HFFc6 (cell line): ENCODE results near the gene ANAPC2. TPM values are rescaled to one million over a fixed set of nuclear protein-coding genes. Genes with fewer than 3 reads are reported as not detected.

Experiments
- DNase-seq: peaks from one replicate; pipeline ENCODE4 v3.0.0-alpha.2; 2018
- H3K27ac Mint-ChIP-seq: 2 replicates; pipeline ENCODE4 v1.8.0; 2020; ENCODE audit warnings: mild to moderate bottlenecking, mixed read lengths
- H3K27me3 Mint-ChIP-seq: 2 replicates; pipeline ENCODE4 v1.8.0; 2021; ENCODE audit warnings: mild to moderate bottlenecking, moderate library complexity, mixed read lengths; ENCODE audit not compliant: insufficient read depth
- H3K36me3 Mint-ChIP-seq: 2 replicates; pipeline ENCODE4 v1.8.0; 2021; ENCODE audit warnings: low read depth, mixed read lengths
- H3K4me1 Mint-ChIP-seq: 2 replicates; pipeline ENCODE4 v1.8.0; 2020; ENCODE audit warnings: low read depth, mixed read lengths
- H3K4me3 Mint-ChIP-seq: 2 replicates; pipeline ENCODE4 v1.8.0; 2020; ENCODE audit warnings: mild to moderate bottlenecking, moderate library complexity, mixed read lengths
- H3K9me3 Mint-ChIP-seq: 2 replicates; pipeline ENCODE4 v1.8.0; 2020; ENCODE audit warnings: mild to moderate bottlenecking, mixed read lengths
- total RNA-seq, 6 experiments: library from RNA; stranded (reverse); fragmentation: NEBNext Ultra II Directional; extraction: Animal tissue kit (Norgen Biotek cat#: 25700); gene quantifications; 2 replicates in 1 of 6; 3 replicates in 5 of 6; pipeline ENCODE4 v1.2.3, GENCODE V29; 2021
- TF ChIP-seq, protein P1 (sequence below): fragments of 200-600 bp; sonication (generic); IDR thresholded peaks from 2 replicates; pipeline ENCODE4 v1.5.0; 2021; ENCODE audit warnings: antibody characterized with exemption, mild to moderate bottlenecking

Gene ANAPC2
- total RNA-seq, 6 experiments from 2014 or later, result 34.8 to 41.5 (median 37.4) TPM

DNA sequence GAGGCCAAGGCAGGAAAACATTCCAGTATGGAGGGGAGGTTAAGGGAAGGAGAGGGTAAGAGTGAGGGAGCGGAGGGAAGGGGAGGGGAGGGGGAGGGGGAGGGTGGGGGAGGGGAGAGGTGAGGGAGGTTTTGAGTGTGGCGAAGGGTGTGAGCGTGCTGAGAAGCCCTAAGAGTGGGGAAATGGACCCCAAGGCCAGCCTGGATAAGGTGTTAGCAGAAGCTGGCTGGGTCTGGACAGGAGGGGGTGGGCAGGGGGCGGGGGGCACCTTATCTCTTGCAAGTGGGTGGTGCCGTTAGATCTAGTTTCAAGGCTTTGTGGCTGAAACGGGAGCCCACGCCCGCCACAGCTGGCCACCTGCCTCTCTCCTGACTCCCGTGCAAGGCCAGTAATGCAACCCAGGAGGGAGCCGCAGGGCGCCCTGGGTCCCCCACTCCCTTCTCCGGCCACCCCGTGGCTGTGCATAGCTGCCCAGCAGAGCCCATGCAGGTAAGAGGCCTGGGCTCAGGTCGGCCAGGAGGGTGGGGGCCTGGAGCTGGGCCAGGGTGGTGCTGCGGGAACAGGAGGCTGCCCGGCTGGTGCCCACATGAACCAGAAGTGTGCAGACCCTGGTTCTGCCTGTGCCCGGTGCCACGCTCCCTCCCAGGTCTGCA is 39.6 kb upstream of the ANAPC2 start:
- no peak overlapping the region for H3K4me3 Mint-ChIP-seq
- TF ChIP-seq, protein P1, sequence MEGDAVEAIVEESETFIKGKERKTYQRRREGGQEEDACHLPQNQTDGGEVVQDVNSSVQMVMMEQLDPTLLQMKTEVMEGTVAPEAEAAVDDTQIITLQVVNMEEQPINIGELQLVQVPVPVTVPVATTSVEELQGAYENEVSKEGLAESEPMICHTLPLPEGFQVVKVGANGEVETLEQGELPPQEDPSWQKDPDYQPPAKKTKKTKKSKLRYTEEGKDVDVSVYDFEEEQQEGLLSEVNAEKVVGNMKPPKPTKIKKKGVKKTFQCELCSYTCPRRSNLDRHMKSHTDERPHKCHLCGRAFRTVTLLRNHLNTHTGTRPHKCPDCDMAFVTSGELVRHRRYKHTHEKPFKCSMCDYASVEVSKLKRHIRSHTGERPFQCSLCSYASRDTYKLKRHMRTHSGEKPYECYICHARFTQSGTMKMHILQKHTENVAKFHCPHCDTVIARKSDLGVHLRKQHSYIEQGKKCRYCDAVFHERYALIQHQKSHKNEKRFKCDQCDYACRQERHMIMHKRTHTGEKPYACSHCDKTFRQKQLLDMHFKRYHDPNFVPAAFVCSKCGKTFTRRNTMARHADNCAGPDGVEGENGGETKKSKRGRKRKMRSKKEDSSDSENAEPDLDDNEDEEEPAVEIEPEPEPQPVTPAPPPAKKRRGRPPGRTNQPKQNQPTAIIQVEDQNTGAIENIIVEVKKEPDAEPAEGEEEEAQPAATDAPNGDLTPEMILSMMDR, result no peak
- H3K36me3 Mint-ChIP-seq, result no peaks in the 10 kb centered on the region
- H3K9me3 Mint-ChIP-seq, result no peaks in the 10 kb centered on the region
- no peak for DNase-seq
- H3K27ac Mint-ChIP-seq, result no peak overlapping the region
- peaks cover 7% of the 10 kb centered on the region for H3K4me1 Mint-ChIP-seq
- H3K27me3 Mint-ChIP-seq, result no peaks in the 10 kb centered on the region; the same call in 1 of the 2 replicates

DNA sequence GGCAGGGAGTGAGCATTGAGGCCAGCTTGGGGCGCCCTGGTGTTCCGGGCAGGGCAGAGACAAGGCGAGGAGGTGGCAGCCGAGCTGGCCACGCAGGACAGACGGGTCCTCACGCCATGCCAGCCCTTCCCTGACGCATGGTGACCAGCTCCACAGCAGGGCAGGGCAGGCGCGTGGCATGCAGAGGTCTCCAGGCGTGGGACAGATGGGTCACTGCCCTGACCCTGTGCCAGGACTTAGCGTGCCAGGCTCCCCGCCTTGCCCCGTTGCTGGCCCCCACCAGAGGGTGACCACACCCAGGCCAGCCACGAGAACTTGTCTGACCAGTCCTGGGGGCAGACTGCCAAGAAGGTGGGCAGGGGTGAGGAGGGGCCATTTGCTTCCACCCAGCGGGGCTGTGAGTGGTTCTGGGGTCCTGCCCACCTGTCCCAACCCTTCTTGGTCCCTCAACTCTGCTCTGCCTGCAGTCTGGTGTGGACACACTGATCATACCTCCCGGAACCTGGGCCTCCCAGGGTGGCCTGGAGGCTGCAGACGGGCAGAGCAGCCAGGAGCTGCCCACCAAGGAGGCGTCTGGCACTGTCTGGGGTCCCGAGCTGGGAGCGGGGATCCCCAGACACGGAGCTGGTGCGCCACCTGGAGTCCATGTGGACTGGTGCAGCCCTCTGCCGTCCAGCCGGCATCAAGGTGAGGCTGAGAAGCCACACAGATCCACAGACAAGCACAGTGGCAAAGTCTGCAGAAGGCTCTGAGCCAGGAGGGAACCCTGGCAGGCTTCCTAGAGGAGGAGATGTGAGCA is 38.9 kb upstream of the ANAPC2 start, which contains the start of gene RNF224:
TSS of gene RNF224 (plus strand) at position 449 of the 799 bp plus-strand sequence. CDS start 834 bp downstream, outside the sequence.
- peaks cover 7% of the 10 kb centered on the region for H3K4me1 Mint-ChIP-seq
- H3K27me3 Mint-ChIP-seq, result no peaks in the 10 kb centered on the region; the same call in 1 of the 2 replicates
- TF ChIP-seq, protein P1, result peak; percentile 92
- H3K36me3 Mint-ChIP-seq, result no peaks in the 10 kb centered on the region
- H3K27ac Mint-ChIP-seq, result no peak within 1 kb of the TSS
- H3K4me3 Mint-ChIP-seq, result no peak within 1 kb of the TSS
- DNase-seq, result peak; percentile 65
- no peaks in the 10 kb centered on the region for H3K9me3 Mint-ChIP-seq

DNA sequence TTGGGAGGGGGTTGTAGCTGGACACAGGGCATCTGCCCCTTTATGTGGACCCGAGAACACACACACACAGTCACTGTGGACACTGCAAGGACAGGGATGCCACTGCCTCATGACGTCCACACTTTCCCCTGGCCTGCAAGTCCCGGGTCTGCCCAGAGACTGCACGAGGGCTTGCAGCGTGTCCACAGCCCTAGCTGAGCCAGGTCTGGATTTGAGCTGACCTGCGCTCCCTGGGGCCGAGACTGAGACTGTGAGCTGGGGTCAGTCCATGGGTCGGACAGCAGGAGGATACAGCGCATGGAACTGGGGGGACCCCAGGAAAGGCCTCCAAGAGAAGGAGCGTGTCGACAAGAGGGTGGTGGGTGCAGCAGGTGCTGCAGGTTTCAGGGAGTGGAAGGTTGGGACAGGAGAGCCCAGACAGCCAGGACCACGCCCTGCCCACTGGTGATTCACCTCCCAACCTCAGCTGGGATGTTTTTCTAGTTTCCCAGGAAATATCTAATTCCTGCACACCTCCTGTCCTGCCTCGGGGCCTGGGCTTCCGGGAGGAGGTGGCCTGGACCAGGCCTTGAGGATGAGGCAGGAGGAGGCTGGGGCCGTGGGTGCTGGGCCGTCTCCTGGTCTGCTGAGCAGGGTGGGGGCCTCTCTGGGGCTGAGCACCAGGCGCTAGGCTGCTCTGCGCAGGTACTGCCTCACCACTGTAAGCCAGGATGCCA is 38.1 kb upstream of the ANAPC2 start:
- peak; percentile 36 for DNase-seq
- no peaks in the 10 kb centered on the region; the same call in 1 of the 2 replicates for H3K27me3 Mint-ChIP-seq
- TF ChIP-seq, protein P1, result no peak
- no peak overlapping the region for H3K4me3 Mint-ChIP-seq
- no peak overlapping the region for H3K27ac Mint-ChIP-seq
- peaks cover 7% of the 10 kb centered on the region for H3K4me1 Mint-ChIP-seq
- no peaks in the 10 kb centered on the region for H3K9me3 Mint-ChIP-seq
- H3K36me3 Mint-ChIP-seq, result no peaks in the 10 kb centered on the region

DNA sequence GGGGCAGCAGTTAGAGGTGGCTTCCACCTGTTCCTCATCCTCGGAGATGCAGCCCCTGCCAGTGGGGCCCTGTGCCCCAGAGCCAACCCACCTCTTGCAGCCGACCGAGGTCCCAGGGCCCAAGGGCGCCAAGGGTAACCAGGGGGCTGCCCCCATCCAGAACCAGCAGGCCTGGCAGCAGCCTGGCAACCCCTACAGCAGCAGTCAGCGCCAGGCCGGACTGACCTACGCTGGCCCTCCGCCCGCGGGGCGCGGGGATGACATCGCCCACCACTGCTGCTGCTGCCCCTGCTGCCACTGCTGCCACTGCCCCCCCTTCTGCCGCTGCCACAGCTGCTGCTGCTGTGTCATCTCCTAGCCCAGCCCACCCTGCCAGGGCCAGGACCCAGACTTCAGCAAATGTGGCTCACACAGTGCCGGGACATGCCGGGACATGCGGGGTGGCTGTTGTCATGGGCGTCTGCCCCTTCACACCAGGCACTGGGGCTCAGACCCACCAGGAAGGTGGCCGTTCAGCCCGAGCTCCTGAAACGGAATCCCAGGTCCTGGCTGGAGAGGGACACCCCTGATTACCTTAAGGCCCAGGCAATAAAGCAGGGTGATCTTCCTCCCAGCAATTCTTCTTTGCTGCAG is 37.5 kb upstream of the ANAPC2 start:
- Mint-ChIP-seq H3K4me3 (no peak overlapping the region), H3K36me3 (no peaks in the 10 kb centered on the region), H3K9me3 (no peaks in the 10 kb centered on the region), H3K27ac (no peak overlapping the region), H3K4me1 (peaks cover 7% of the 10 kb centered on the region), H3K27me3 (no peaks in the 10 kb centered on the region; the same call in 1 of the 2 replicates)
- DNase-seq, result no peak
- TF ChIP-seq, protein P1, result no peak
